Transverse colon (tissue), 4 donors: ENCODE data around the gene NUP133. TPM values are rescaled to one million over a fixed set of nuclear protein-coding genes. Genes with fewer than 3 reads are reported as not detected.
"Not testable (repeated sequence)": the region's sequence is repeated elsewhere in the genome, so short reads cannot be mapped to it uniquely, and the experiment has no call there.

Experiments used
- DNase-seq: peaks from one replicate; pipeline ENCODE4 v3.0.0-alpha.2; 2019
- H3K27ac ChIP-seq, 4 donors: fragments of 200-600 bp; sonication (generic); 2 replicates each; pipeline ENCODE4 v1.5.1; 2016 to 2018; ENCODE audit warnings: inconsistent platforms in 4 of 4
- H3K27me3 ChIP-seq: fragments of 200-600 bp; sonication (generic); 2 replicates; pipeline ENCODE4 v1.5.1; 2017; ENCODE audit warnings: inconsistent platforms
- H3K36me3 ChIP-seq, 4 donors: fragments of 200-600 bp; sonication (generic); 2 replicates each; pipeline ENCODE4 v1.5.1; 2017 to 2019; ENCODE audit warnings: inconsistent platforms in 4 of 4
- H3K4me1 ChIP-seq, 4 donors: fragments of 200-600 bp; sonication (generic); 2 replicates each; pipeline ENCODE4 v1.5.1; 2017 to 2020; ENCODE audit warnings: inconsistent platforms in 4 of 4
- H3K4me3 ChIP-seq, 4 donors: fragments of 200-600 bp; sonication (generic); 1 replicate in 1 of 4; 2 replicates in 3 of 4; pipeline versions ENCODE4 v1.5.1 to v1.6.1; 2017 to 2019; ENCODE audit warnings: inconsistent platforms in 4 of 4
- H3K9me3 ChIP-seq, 2 donors: fragments of 200-600 bp; sonication (generic); 2 replicates each; pipeline ENCODE4 v1.5.1; 2017 to 2019; ENCODE audit warnings: inconsistent platforms in 2 of 2
- CTCF ChIP-seq, 5 experiments: fragments of 200-600 bp in 3 of 5; fragments of 450-650 bp in 2 of 5; sonication (generic) in 3 of 5; IDR thresholded peaks; 1 replicate in 2 of 5; 2 replicates in 3 of 5; pipeline ENCODE4 v1.5.1; 2016 to 2017; ENCODE audit warnings: antibody characterized with exemption in 5 of 5, inconsistent platforms in 3 of 5, mild to moderate bottlenecking in 2 of 5, moderate library complexity in 1 of 5
- EP300 ChIP-seq: sonication (generic); formaldehyde crosslinking; IDR thresholded peaks from one replicate; pipeline ENCODE4 v1.6.1; 2017; ENCODE audit warnings: antibody characterized with exemption, low read depth
- POLR2A ChIP-seq: fragments of 450-650 bp; IDR thresholded peaks from one replicate; pipeline ENCODE4 v1.6.1; 2016; ENCODE audit warnings: antibody characterized with exemption, mild to moderate bottlenecking, moderate library complexity
- POLR2AphosphoS5 ChIP-seq, 3 donors: sonication (generic); formaldehyde crosslinking; IDR thresholded peaks; one replicate each; pipeline ENCODE4 v1.6.1; 2016; ENCODE audit warnings: antibody characterized with exemption in 3 of 3
- WGBS, 2 donors: methylation state at CpG; one replicate each; pipeline ENCODE4 v1.1.5; 2018; ENCODE audit warnings: low coverage in 1 of 2; 5-methylcytosine and 5-hydroxymethylcytosine counted together
- in situ Hi-C, 4 donors: fragments of 200-750 bp; cut with MboI; loops; one replicate each; pipeline versions ENCODE4 v1.15.0 to v1.15.1; 2017; ENCODE audit warnings: low sequenced_read_pairs in 3 of 4, low pct_ligation_motif_present in 1 of 4, low pct_unique_long_range_greater_than_20kb in 1 of 4
- intact Hi-C: fragments of 100-400 bp; cut with DNase I; formaldehyde crosslinking; loops from one replicate; pipeline ENCODE4 v1.15.1; 2023; ENCODE audit warnings: low total_unique reads
- total RNA-seq, 4 donors: library from RNA; depleted of rRNA; stranded (reverse); fragments of >200 nt; gene quantifications; one replicate each; pipeline ENCODE4 v1.1.0, GENCODE V29; 2016

The NUP133 gene
- total RNA-seq, 4 donors from 2014 or later: 14.6 to 118 (median 22.9) TPM

GRCh38 chr1:229420224-229420623, 87.9 kb downstream of the NUP133 start:
- H3K36me3 ChIP-seq: no peaks in the 10 kb centered on the region
- intact Hi-C loops (no loop called here), in situ Hi-C loops (no loop called here)
- H3K4me1 ChIP-seq: no peaks in the 10 kb centered on the region
- H3K9me3 ChIP-seq: peaks cover 0 to 6% of the 10 kb centered on the region in 2 donors
- no peak overlapping the region for H3K4me3 ChIP-seq
- 91 to 92% methylated on average over 9 to 10 of the region's 11 CpGs for WGBS, 2 donors
- peaks cover 22% of the 10 kb centered on the region for H3K27me3 ChIP-seq
- DNase-seq: no peak
- TF ChIP-seq POLR2A (no peak), CTCF (IDR thresholded peaks at IDR 0.05) (no peak), POLR2AphosphoS5 (IDR thresholded peaks at IDR 0.05) (no peak), EP300 (no peak)
- H3K27ac ChIP-seq: no peak overlapping the region

DNA sequence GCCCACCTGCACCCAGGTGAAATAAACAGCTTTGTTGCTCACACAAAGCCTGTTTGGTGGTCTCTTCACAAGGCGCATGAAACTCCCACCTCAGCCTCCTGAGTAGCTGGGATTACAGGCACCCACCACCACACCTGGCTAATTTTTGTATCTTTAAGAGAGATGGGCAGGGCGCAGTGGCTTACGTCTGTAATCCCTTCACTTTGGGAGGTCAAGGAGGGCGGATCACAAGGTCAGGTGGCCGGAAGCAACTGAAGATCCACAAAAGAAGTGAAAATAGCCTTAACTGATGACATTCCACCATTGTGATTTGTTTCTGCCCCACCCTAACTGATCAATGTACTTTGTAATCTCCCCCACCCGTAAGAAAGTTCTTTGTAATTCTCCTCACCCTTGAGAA, 89.6 kb downstream of the NUP133 start:
- H3K27me3 ChIP-seq, H3K9me3 ChIP-seq, H3K36me3 ChIP-seq, H3K4me3 ChIP-seq, DNase-seq, in situ Hi-C loops, H3K27ac ChIP-seq, H3K4me1 ChIP-seq, intact Hi-C loops: not testable (repeated sequence)
- 57 to 72% methylated on average over 1 to 6 of the region's 6 CpGs for WGBS, 2 donors

DNA sequence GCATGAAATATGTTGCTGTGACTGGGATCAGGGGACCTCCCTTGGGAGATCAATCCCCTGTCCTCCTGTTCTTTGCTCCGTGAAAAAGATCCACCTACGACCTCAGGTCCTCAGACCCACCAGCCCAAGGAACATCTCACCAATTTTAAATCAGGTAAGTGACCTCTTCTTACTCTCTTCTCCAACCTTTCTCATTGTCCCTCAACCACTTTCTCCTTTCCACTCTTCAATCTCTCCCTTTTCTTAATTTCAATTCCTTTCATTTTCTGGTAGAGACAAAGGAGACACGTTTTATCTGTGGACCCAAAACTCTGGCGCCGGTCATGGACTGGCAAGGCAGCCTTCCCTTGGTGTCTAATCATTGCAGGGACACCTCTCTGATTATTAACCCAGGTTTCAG, 95.3 kb downstream of the NUP133 start:
- in situ Hi-C loops, H3K36me3 ChIP-seq, DNase-seq, H3K27ac ChIP-seq, H3K4me3 ChIP-seq, intact Hi-C loops, H3K9me3 ChIP-seq: not testable (repeated sequence)
- Histone ChIP-seq H3K27me3 (peaks cover 30% of the 10 kb centered on the region), H3K4me1 (peaks cover 11 to 20% (median 16%) of the 10 kb centered on the region in 4 donors)
- WGBS, 2 donors: 65 to 74% methylated on average over 5 of the region's 5 CpGs

- in situ Hi-C loops (no loop called here), intact Hi-C loops (no loop called here)
- Histone ChIP-seq H3K27me3 (peaks cover 38% of the 10 kb centered on the region), H3K27ac (no peak overlapping the region), H3K4me3 (no peak overlapping the region), H3K36me3 (no peaks in the 10 kb centered on the region), H3K4me1 (peaks cover 16 to 28% (median 23%) of the 10 kb centered on the region in 4 donors), H3K9me3 (no peaks in the 10 kb centered on the region)
- TF ChIP-seq POLR2AphosphoS5 (IDR thresholded peaks at IDR 0.05) (no peak), CTCF (IDR thresholded peaks at IDR 0.05) (no peak), POLR2A (no peak), EP300 (no peak)
- WGBS, 2 donors: 68 to 86% methylated on average over 1 to 7 of the region's 7 CpGs
- no peak for DNase-seq
These were observed 96.1 kb downstream of the NUP133 start for GRCh38 chr1:229412056-229412455.

DNA sequence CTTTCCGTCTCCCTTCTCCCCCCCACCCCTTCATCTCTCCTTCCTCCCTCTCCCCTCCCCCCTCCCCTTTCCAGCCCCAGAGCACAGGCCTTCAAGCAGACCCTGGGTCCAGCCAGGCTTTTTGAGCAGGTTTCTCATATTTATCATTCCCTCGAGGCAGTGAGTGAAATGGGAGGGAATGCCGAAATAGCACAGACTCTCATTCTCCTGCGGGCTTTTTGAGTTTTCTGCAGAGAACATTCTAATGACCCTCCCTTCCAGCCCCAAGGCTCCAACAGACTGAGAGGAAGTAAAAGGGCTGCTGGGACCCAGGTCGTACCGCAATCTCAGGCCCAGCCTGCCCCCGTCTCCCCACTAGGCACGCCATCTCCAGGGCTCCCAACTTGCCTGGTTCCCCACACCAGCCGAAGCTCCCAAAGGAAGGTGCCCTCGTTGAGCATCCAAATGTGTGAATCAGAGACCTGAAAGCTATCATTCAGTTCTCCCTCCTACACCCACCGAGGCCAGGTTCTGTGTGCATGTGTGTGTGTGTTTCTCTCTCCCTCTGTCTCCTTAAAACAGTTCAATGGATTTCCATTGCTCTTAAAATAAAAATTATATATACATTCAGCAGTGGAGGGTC, 96.6 kb downstream of the NUP133 start:
- no peaks in the 10 kb centered on the region for H3K36me3 ChIP-seq
- TF ChIP-seq CTCF (IDR thresholded peaks at IDR 0.05) (no peak), POLR2AphosphoS5 (IDR thresholded peaks at IDR 0.05) (no peak), POLR2A (no peak), EP300 (no peak)

More for the DNA sequence above, 96.6 kb downstream of the NUP133 start:
- no peak for DNase-seq
- in situ Hi-C loops: no loop called here
- Histone ChIP-seq H3K9me3 (no peaks in the 10 kb centered on the region), H3K4me3 (no peak overlapping the region), H3K27me3 (peaks cover 43% of the 10 kb centered on the region), H3K27ac (no peak overlapping the region), H3K4me1 (peaks cover 16 to 28% (median 25%) of the 10 kb centered on the region in 4 donors)
- intact Hi-C loops: no loop called here
- WGBS, 2 donors: 71 to 83% methylated on average over 1 to 10 of the region's 11 CpGs
